RWPE1 (cell line): ENCODE results near the gene SLC16A4.

Experiments used
- CTCF ChIA-PET: fragments of 350-600 bp; sonication (Branson Sonifier 250); formaldehyde crosslinking; extraction: SDS; loops from one replicate; lab custom pipeline; 2021; lab: Yijun Ruan, JAX
- POLR2A ChIA-PET: fragments of 400-600 bp; formaldehyde crosslinking; extraction: SDS; loops from one replicate; lab custom pipeline; 2020; ENCODE audit warnings: antibody characterized with exemption; ENCODE audit not compliant: low non-redundant PET; lab: Yijun Ruan, JAX
- DNase-seq: peaks from one replicate; pipeline ENCODE4 v3.0.0; 2012; ENCODE audit warnings: low spot score
- H3K27ac ChIP-seq: fragments of 450-650 bp; 2 replicates; pipeline ENCODE4 v1.5.1; 2017
- TF ChIP-seq, protein P1 (sequence below): fragments of 450-650 bp; conservative IDR thresholded peaks from 2 replicates; pipeline ENCODE4 v1.5.1; 2017; ENCODE audit warnings: low read depth, mild to moderate bottlenecking

SLC16A4 gene

DNA sequence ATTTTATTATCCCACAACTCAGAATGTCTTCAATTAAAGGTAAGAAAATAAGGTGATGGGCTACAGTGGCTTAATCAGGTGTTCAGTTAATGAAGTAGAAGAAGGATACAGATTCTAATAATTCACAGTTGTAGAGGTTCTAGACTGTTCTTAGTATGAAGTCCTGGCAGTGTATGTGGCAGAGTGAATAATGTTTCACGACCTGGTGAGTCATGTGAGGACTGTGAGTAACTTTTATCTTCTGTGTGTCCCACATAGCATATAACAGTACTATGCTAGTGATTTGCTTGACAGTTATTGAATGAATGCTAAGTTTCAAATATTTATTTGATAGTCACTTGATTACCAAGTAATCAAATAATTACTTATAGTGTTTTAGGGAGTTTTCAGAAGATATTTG lies 20.0 kb downstream of the SLC16A4 start:
- ChIA-PET POLR2A (no interaction called here), CTCF (interaction anchor here (0.7 kb wide), 1 partner anchor 40 kb away, joined by 8 read pairs; no protein-coding TSS in a partner anchor)
- TF ChIP-seq, protein P1, sequence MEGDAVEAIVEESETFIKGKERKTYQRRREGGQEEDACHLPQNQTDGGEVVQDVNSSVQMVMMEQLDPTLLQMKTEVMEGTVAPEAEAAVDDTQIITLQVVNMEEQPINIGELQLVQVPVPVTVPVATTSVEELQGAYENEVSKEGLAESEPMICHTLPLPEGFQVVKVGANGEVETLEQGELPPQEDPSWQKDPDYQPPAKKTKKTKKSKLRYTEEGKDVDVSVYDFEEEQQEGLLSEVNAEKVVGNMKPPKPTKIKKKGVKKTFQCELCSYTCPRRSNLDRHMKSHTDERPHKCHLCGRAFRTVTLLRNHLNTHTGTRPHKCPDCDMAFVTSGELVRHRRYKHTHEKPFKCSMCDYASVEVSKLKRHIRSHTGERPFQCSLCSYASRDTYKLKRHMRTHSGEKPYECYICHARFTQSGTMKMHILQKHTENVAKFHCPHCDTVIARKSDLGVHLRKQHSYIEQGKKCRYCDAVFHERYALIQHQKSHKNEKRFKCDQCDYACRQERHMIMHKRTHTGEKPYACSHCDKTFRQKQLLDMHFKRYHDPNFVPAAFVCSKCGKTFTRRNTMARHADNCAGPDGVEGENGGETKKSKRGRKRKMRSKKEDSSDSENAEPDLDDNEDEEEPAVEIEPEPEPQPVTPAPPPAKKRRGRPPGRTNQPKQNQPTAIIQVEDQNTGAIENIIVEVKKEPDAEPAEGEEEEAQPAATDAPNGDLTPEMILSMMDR = no peak
- peak; percentile 36 for DNase-seq
- H3K27ac ChIP-seq = no peak overlapping the region

DNA sequence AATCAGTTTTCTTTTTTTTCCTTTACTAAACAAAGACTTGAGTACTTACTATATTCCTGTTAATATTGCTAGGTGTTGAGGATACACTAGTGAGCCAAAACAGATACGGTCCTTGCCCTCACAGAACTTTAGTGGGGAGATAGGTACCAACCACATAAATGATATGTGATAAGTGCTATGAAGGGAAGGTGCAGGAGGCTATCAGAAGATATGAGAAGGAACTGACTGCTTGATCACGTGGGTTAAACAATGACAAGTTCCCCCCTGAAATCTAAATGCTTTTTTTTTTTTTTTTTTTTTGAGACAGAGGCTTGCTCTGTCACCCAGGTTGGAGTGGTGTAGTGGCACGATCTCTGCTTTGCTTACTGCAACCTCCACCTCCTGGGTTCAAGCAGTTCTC lies 26.6 kb downstream of the SLC16A4 start:
- POLR2A ChIA-PET = no interaction called here
- TF ChIP-seq, protein P1 = no peak
- CTCF ChIA-PET = no interaction called here
- H3K27ac ChIP-seq = no peak overlapping the region
- no peak for DNase-seq

DNA sequence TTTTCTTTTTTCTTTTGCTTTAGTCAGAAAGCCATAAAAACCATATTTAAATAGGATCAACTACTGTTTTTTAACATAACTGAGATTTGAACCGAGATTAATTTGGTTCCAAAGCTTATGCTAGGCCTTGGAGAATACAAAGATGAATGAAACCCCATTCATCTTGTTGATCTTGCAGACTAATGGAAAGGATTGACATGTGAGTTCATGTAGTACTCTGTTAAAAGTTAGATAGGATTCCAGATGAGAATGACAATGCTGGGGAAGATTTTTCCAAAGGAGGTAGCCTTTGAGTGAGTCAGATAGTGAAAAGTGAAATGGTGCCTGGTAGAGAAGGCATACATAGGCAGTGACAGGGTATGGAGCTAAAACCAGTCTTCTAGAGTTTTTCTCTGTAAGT lies 29.0 kb downstream of the SLC16A4 start:
- H3K27ac ChIP-seq = no peak overlapping the region
- ChIA-PET POLR2A (no interaction called here), CTCF (interaction anchor here (0.7 kb wide), 1 partner anchor 24 kb away, joined by 5 read pairs; no protein-coding TSS in a partner anchor)
- TF ChIP-seq, protein P1 = no peak
- DNase-seq = no peak

DNA sequence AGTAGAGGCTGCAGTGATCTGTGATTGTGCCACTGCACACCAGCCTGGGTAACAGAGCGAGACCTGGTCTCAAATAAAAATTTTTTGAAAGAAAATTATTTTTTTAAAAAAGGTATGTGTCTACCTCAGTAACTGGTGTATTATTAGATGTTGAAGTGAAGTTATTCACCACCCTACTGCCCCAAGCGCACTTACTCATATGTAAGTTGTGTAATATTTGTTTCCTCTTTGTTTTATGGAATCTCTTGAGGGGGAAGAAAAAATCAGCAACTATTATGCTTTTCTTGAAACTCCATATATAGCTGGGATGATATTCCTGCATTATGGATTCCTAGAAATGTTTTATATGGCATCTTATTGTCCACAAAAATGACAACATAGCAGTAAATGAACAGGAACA lies 30.4 kb downstream of the SLC16A4 start:
- POLR2A ChIA-PET = no interaction called here
- TF ChIP-seq, protein P1 = no peak
- no peak overlapping the region for H3K27ac ChIP-seq
- no peak for DNase-seq
- CTCF ChIA-PET = no interaction called here

DNA sequence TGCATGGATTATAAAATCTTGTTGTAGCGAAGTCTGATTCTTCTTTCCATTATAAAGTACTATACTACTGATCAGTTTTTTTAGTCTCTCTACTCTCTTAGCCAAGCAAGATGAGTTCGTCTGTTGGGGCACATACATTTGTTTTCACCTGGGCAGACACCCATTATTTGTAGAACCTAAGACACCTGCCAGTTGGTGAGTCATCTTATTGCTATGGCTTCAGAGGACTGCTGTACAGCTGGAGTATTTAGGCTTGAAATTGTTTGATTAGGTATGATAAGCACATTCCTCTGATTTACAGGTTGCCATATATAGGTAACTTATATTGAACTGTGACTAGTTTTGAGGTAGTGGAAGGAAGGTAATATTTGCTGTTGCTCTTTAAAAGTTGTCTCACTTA lies 34.4 kb downstream of the SLC16A4 start:
- POLR2A ChIA-PET = no interaction called here

DNA sequence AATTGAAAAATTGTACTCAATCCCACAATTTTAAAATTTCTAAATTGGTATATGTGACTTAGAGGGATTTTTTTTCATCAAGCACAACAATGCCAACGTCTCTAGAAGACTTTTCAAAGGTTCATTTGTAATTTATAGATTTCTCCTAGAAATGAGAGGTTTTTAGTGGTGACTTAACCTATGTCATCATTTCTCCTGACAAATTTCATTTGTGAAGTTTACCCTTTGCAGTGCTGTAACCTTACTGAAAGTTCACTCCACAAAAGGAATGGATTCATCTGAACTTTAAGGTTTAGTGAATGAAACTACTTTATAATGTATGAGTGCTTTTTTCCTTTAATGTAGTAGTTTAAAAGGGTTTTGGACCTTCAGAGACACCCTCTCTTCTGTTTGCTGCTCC lies 35.5 kb downstream of the SLC16A4 start:
- ChIA-PET POLR2A (no interaction called here), CTCF (no interaction called here)
- DNase-seq = no peak
- H3K27ac ChIP-seq = no peak overlapping the region
- TF ChIP-seq, protein P1 = no peak

More for the DNA sequence above, 34.4 kb downstream of the SLC16A4 start:
- no peak overlapping the region for H3K27ac ChIP-seq
- TF ChIP-seq, protein P1 = no peak
- DNase-seq = peak; percentile 70
- CTCF ChIA-PET = interaction anchor here (0.7 to 1.3 kb wide), 2 partner anchors 56 to 159 kb away, joined by 3 to 6 read pairs; no protein-coding TSS in a partner anchor
